Measurements from ENCODE around the gene WDR20. TPM values are rescaled to one million over a fixed set of nuclear protein-coding genes. Genes with fewer than 3 reads are reported as not detected.

Gene WDR20
- polyA plus RNA-seq, 1 of the 3 experiments (the other 2 are of a cell fraction), result 12.4 TPM

GRCh38 chr14:102192840-102193502, 53.3 kb downstream of the WDR20 start (continued):
- TF ChIP-seq, protein P1, sequence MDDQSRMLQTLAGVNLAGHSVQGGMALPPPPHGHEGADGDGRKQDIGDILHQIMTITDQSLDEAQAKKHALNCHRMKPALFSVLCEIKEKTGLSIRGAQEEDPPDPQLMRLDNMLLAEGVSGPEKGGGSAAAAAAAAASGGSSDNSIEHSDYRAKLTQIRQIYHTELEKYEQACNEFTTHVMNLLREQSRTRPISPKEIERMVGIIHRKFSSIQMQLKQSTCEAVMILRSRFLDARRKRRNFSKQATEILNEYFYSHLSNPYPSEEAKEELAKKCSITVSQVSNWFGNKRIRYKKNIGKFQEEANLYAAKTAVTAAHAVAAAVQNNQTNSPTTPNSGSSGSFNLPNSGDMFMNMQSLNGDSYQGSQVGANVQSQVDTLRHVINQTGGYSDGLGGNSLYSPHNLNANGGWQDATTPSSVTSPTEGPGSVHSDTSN (IDR thresholded peaks at IDR 0.05), result no peak
- TF ChIP-seq, protein P2, sequence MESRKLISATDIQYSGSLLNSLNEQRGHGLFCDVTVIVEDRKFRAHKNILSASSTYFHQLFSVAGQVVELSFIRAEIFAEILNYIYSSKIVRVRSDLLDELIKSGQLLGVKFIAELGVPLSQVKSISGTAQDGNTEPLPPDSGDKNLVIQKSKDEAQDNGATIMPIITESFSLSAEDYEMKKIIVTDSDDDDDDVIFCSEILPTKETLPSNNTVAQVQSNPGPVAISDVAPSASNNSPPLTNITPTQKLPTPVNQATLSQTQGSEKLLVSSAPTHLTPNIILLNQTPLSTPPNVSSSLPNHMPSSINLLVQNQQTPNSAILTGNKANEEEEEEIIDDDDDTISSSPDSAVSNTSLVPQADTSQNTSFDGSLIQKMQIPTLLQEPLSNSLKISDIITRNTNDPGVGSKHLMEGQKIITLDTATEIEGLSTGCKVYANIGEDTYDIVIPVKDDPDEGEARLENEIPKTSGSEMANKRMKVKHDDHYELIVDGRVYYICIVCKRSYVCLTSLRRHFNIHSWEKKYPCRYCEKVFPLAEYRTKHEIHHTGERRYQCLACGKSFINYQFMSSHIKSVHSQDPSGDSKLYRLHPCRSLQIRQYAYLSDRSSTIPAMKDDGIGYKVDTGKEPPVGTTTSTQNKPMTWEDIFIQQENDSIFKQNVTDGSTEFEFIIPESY (IDR thresholded peaks at IDR 0.05; ENCODE audit: borderline replicate concordance, low read depth), result no peak

GRCh38 chr14:102194856-102195255, 55.2 kb downstream of the WDR20 start:
- Histone ChIP-seq H3K4me3 (ENCODE audit: low read depth in 2 of 2, low read length in 1 of 2) (no peak overlapping the region), H3F3A (replicated peaks; ENCODE audit: insufficient read depth) (no peaks in the 10 kb centered on the region), H3K9ac (no peak overlapping the region), H3K79me2 (ENCODE audit: insufficient read depth) (peaks cover 43% of the 10 kb centered on the region), H3K4me2 (no peak overlapping the region), H3K4me1 (ENCODE audit: control insufficient read depth in 1 of 2, insufficient read depth in 2 of 2, low read depth in 1 of 2, low read length in 1 of 2) (peaks cover 5 to 54% of the 10 kb centered on the region in 2 experiments; a peak in 3 of 4 replicates), H3K27ac (ENCODE audit: low read depth in 2 of 2, low read length in 1 of 2) (peak overlapping the region in 1 of 2 experiments; percentile 84; a peak in 2 of 4 replicates), H2AFZ (ENCODE audit: low read depth) (no peak overlapping the region), H3K9me3 (no peaks in the 10 kb centered on the region), H4K20me1 (ENCODE audit: insufficient read depth) (peaks cover 15% of the 10 kb centered on the region), H3K9me2 (no peaks in the 10 kb centered on the region), H3K36me3 (replicated peaks in 1 of 2; ENCODE audit: control insufficient read depth in 1 of 2, insufficient read depth in 2 of 2, low read length in 1 of 2) (peaks cover 9 to 17% of the 10 kb centered on the region in 2 experiments), H3K27me3 (ENCODE audit: insufficient read depth) (no peaks in the 10 kb centered on the region)
- POLR2A ChIA-PET, result no interaction called here
- TF ChIP-seq TAF1 (IDR thresholded peaks at IDR 0.05; ENCODE audit: borderline replicate concordance, low read depth, low read length) (no peak), EP300 (IDR thresholded peaks at IDR 0.05; ENCODE audit: borderline replicate concordance in 1 of 2, low read depth in 1 of 2, low read length in 1 of 2) (no peak), FOXJ3 (CRISPR knock-in tag; IDR thresholded peaks at IDR 0.05) (no peak)
- CTCF ChIA-PET, result no interaction called here
- WGBS (ENCODE audit: low lambda C conversion rate), result 99% methylated on average over 4 of the region's 4 CpGs
- no peak for DNase-seq

DNA sequence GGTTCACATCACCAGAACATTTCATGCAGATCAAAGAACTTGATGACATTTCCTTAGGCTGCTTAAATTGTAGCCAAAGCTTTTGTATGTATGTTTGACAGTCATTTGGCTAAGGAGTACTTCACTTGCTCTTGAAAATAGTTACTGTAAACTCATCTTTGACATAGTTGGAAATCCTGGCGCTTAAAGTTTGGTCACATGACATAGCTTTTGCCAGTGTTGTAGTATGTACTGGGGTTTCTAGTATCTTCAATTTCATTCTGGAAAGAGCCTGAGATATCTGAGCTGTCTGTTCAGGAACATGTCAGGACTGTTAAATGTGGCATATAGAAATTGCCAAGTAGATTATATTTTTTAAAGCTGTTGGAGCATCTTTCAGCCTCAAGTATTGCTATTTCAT, 55.7 kb downstream of the WDR20 start:
- Histone ChIP-seq H3K4me3 (ENCODE audit: low read depth in 2 of 2, low read length in 1 of 2) (no peak overlapping the region), H3F3A (replicated peaks; ENCODE audit: insufficient read depth) (no peaks in the 10 kb centered on the region), H2AFZ (ENCODE audit: low read depth) (no peak overlapping the region), H3K9me3 (no peaks in the 10 kb centered on the region), H3K9me2 (no peaks in the 10 kb centered on the region), H3K79me2 (ENCODE audit: insufficient read depth) (peaks cover 38% of the 10 kb centered on the region), H3K27me3 (ENCODE audit: insufficient read depth) (no peaks in the 10 kb centered on the region), H3K4me2 (no peak overlapping the region), H3K27ac (ENCODE audit: low read depth in 2 of 2, low read length in 1 of 2) (peak overlapping the region in 1 of 2 experiments; percentile 84; a peak in 1 of 4 replicates), H3K9ac (no peak overlapping the region), H4K20me1 (ENCODE audit: insufficient read depth) (peaks cover 18% of the 10 kb centered on the region), H3K36me3 (replicated peaks in 1 of 2; ENCODE audit: control insufficient read depth in 1 of 2, insufficient read depth in 2 of 2, low read length in 1 of 2) (peaks cover 9 to 17% of the 10 kb centered on the region in 2 experiments), H3K4me1 (ENCODE audit: control insufficient read depth in 1 of 2, insufficient read depth in 2 of 2, low read depth in 1 of 2, low read length in 1 of 2) (peaks cover 5 to 53% of the 10 kb centered on the region in 2 experiments; a peak in 3 of 4 replicates)
- CTCF ChIA-PET, result interaction anchor here (1.9 kb wide), 1 partner anchor 9 kb away, joined by 5 read pairs; no protein-coding TSS in a partner anchor
- no peak for DNase-seq
- POLR2A ChIA-PET, result no interaction called here
- TF ChIP-seq TCF12 (IDR thresholded peaks at IDR 0.05) (no peak), CTCF (IDR thresholded peaks at IDR 0.05) (no peak), POLR2AphosphoS5 (IDR thresholded peaks at IDR 0.05; ENCODE audit: low read depth, low read length) (no peak), SMC3 (IDR thresholded peaks at IDR 0.05; ENCODE audit: low read depth, low read length) (no peak), ELF1 (IDR thresholded peaks at IDR 0.05) (no peak)
- TF ChIP-seq, protein P3, sequence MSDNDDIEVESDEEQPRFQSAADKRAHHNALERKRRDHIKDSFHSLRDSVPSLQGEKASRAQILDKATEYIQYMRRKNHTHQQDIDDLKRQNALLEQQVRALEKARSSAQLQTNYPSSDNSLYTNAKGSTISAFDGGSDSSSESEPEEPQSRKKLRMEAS (IDR thresholded peaks at IDR 0.05; ENCODE audit: low read depth), result no peak
- TF ChIP-seq, protein P2 (IDR thresholded peaks at IDR 0.05; ENCODE audit: borderline replicate concordance, low read depth), result no peak
- WGBS (ENCODE audit: low lambda C conversion rate), result 94% methylated on average over 1 of the region's 1 CpG
